G401.6 (cell line): ENCODE results near the gene KIFC3.

Source experiments
- FAIRE-seq: peaks from 2 replicates; lab custom pipeline; 2012; peaks lifted over from hg19 to GRCh38; lab: Jason Lieb, UNC

KIFC3 gene

GRCh38 chr16:57764341-57765159 lies 37.7 kb downstream of the KIFC3 start:
- FAIRE-seq: peak; percentile 79

DNA sequence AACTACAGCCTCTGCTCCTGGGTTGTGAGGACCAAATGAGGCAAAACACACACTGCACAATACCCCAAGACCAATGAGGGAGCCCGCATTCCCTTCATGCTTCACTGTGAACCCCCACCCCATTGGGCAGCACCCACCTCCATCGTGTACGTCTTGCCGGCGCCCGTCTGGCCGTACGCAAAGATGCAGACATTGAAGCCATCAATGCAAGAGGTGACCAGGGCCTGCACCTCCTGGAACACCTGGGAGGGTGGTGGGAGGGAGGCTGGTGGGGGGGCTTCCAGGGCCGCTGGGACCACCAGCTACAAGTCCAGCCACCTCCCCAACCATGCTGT lies 38.3 kb downstream of the KIFC3 start:
- FAIRE-seq: no peak

GRCh38 chr16:57763285-57764005 lies 38.8 kb downstream of the KIFC3 start:
- FAIRE-seq: no peak

DNA sequence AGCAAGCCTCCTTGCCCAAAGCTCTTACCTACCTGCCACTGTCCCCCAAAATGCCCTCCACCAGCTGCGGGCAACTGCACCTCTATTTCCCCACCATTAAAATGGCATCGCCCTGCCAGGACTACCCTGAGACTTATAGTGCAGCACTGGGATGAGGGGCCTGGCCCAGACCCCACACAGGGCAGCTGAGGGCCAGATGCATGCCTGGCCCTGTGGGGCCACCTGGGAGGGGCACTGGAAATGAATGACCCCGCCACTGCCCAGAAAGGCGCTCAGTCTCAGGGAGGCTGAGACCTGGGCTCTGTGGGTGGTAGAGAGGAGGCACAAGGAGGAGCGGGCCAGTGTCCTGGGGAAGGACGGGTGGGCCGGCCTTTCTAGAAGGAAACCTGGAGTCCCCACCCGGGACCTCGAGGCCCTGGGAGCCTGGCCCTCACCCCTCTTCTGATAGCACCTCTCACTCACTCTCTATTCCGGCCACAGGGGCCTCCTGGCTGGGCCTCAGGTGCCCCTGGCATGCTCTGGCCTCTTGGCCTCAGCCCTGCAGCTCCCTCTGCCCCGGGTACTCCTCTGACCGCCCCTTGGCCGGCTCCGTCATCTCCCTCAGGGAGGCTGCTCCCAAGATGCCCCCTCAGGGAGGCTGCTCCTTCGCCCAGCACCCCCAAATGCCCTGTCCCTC lies 39.8 kb downstream of the KIFC3 start:
- no peak for FAIRE-seq

- no peak for FAIRE-seq
Observed at GRCh38 chr16:57761957-57762356, 40.3 kb downstream of the KIFC3 start.

GRCh38 chr16:57761301-57761700 lies 41.0 kb downstream of the KIFC3 start:
- FAIRE-seq: no peak

- FAIRE-seq: no peak
Observed at GRCh38 chr16:57760357-57761160, 41.7 kb downstream of the KIFC3 start.

DNA sequence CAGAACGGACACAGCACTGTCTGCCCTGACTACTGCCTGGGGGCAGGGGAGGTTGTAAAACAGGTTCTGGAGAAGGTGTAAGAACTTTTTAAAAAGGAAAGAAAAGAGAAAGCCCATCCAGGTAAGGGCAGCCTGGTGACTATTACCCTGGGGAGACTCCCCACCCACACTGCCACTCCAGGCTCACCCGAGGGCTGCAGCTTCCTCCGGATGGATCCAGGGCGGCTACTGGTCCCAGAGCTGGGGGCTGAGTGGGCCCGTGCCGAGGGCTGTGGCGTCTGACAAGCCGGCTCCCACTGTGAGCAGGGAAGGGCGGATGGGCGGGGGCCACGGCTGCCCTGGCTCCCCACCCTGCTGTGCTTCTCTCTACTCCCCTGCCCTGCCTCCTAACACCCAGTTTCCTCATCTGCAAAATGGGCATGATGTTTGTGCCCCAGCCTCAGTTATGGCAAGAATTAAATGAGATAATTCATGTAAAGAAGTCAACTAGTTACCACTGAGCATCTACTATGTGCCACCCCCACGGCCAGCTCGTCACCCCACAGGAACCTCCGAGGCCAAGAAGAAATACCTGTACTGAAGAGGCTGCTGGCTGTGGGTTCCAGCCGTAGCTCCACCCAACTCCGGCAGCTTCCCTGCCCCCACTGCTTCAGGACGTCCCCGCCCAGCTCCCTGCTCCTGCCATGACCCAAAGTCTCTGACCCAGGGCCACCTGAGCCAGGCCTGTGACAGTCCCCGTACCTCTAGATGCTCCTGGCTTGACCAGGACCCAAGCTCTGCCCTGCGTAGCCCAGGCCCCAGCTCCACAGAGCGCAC lies 42.5 kb downstream of the KIFC3 start:
- no peak for FAIRE-seq

DNA sequence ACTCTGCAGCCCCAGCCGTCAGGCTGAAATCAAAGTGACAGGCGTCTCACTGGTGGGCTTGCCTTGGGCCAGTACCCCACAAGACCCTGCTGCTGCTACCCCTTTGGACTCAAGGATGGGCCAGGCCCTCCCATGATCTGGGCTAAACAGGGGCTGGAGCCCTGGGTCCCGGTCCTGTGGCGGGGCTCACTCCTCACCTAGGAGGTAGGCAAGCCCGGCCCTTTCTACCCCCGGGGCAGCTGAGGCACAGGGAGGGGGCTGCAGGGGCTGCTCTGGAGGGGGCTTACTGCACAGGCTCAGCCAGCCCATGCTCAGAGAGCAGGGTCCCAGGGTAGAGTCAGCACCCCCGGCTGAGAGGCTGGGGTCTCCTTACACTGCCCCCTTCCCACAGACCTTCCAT lies 43.2 kb downstream of the KIFC3 start:
- no peak for FAIRE-seq

DNA sequence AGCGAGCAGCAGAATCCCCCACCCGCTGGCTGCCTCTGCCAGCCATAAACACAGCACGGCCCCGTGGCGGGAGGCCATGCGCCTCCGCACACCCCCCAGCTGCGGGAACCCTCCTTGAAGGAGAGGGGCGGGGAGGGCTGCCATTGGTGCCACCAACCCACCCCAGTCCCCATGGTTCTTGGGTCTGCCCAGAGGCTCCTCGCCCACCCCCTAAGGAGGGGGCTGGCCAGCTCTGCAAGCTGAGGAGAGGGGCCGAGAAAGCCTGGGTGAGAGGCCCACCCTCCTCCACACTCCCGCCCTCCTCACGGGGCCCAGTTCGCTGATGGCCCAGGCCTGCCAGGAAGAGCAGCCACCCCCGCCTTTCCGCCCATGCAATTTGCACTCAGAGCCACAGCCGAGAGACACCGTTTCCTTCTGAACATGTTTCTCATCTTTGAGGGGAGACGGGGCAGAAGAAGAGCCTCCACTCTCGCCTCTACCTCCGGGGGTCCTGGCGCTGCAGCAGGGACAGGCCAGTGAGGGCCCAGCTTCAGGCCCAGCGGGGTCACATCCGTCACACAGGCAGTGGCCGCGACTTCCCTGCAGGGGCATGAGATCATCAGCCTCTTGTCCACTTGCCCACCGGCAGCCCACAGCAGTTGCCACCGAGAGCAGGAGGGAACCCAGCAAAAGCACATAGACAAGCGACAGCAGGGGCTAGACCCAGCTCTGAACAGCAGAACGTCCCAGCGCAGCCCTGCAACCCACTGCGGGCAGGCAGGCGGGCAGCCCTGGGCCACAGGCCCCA lies 43.8 kb downstream of the KIFC3 start:
- no peak for FAIRE-seq

GRCh38 chr16:57757883-57758282 lies 44.4 kb downstream of the KIFC3 start:
- FAIRE-seq: no peak

DNA sequence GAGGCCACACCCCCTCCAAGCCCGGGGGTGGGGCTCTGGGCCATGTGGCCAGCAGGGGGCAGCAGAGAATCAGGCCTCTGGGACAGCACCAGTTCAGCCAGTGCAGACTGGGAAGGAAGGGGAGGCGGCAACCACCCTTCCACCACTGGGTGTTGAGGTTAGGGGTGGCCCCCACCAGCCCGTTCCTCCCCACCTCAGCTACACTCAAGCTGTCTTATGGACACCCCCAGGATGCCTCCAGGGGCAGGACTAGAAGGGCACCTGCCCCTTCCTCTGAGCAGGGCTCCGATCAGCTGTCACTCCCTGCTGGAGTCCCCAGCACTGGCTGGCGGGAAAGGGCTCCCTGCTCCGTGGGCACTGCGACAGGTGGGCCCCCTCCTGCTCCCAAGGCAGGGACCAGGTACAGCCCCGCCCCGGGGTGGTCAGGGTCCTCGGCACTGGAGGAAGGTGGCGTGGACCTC lies 44.9 kb downstream of the KIFC3 start:
- peak; percentile 93 for FAIRE-seq

- no peak for FAIRE-seq
Observed at GRCh38 chr16:57756424-57757325, 45.6 kb downstream of the KIFC3 start.

- FAIRE-seq: no peak
Observed at GRCh38 chr16:57755726-57756423, 46.4 kb downstream of the KIFC3 start.

DNA sequence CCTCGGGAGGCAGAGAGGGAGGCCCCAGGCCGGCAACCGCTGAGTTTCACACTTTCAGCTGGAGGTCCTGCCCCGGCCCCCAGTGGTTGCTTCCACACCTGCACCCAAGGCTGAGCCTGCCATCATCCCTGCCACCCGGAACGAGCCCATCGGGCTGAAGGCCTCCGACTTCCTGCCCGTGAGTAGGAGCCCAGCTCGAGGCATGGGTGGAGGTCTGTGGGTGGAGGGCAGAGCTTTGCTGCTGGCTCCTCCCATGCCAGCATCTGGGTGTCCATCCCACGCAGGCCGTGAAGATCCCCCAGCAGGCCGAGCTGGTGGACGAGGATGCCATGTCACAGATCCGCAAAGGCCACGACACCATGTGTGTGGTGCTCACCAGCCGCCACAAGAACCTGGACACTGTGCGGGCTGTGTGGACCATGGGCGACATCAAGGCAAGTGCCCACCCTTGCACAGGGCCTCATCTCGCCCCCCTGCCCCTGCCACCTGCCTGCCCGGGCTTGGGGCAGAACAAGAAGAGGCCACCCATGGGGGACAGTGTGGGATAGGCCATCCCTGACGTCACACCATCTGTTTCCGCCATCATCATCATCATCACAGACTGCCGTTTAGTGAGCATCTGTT lies 47.1 kb downstream of the KIFC3 start:
- no peak for FAIRE-seq

DNA sequence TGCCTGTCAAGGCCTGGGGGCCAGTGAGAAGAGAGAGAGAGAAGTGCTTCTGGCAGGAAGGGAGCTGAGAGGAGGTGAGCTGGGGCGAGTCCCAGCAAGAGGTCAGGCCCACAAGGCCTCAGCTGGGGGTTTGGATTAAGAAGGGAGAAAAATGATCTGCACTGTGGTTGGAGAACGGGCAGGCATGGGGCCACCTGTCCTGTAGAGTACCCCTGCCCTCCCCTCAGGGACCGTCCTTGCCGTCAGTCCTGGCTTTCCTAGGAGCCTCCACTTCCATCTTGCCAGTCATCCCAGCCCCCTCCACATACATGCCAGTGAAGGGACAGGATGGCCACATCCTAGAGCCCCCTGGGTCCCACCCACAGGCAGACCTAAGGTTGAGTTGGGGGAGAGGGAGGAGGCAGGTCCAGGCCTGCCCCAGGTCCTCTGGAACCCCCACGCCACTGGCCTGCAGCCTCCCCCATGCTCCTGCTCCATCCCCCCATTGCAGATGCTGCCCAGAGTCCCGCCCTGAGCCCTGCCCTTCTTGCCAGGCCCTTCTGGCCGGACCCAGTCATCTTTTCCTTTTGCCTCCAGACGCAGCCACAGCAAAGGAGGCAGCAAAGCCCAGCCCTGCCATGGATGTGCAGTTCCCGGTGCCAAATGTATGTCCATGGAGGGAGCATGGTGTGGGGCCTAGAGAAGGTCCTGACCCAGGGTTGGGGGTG lies 47.8 kb downstream of the KIFC3 start:
- FAIRE-seq: no peak

- no peak for FAIRE-seq
Observed at GRCh38 chr16:57753448-57754353, 48.6 kb downstream of the KIFC3 start.
